HG03521 (cell line): ENCODE measurements around the gene UFC1.
A peak's percentile ranks its signal among the peaks of the same experiment; 100 is the strongest.

ENCODE experiments used
- ATAC-seq: cut with Tn5 transposase; IDR thresholded peaks from one replicate; pipeline ENCODE4 v1.9.1; 2021; ENCODE audit warnings: mild to moderate bottlenecking, moderate library complexity; ENCODE audit not compliant: unreplicated experiment

Gene UFC1

GRCh38 chr1:161168906-161169305 is 15.1 kb downstream of the UFC1 start:
- no peak for ATAC-seq

- no peak for ATAC-seq
Observed at GRCh38 chr1:161171191-161171590, 17.4 kb downstream of the UFC1 start.

GRCh38 chr1:161171696-161172095 is 17.9 kb downstream of the UFC1 start:
- no peak for ATAC-seq

- no peak for ATAC-seq
Observed at GRCh38 chr1:161172349-161172748, 18.6 kb downstream of the UFC1 start.

- ATAC-seq: no peak
Observed at GRCh38 chr1:161172776-161173376, 19.1 kb downstream of the UFC1 start.

GRCh38 chr1:161173711-161174110 is 19.9 kb downstream of the UFC1 start:
- no peak for ATAC-seq

GRCh38 chr1:161174911-161175310 is 21.1 kb downstream of the UFC1 start:
- ATAC-seq: no peak

GRCh38 chr1:161175771-161176453 is 22.1 kb downstream of the UFC1 start:
- ATAC-seq: no peak

- no peak for ATAC-seq
Observed at GRCh38 chr1:161176468-161177111, 22.8 kb downstream of the UFC1 start.

GRCh38 chr1:161177112-161177935 is 23.5 kb downstream of the UFC1 start, which contains the start of gene B4GALT3:
Gene B4GALT3 (minus strand): TSS chr1:161177507. CDS start chr1:161176060, 1,447 bp downstream.
- ATAC-seq: peak; percentile 78

- no peak for ATAC-seq
Observed at GRCh38 chr1:161177936-161178244, 24.1 kb downstream of the UFC1 start.

GRCh38 chr1:161179698-161180097 is 25.9 kb downstream of the UFC1 start:
- no peak for ATAC-seq

GRCh38 chr1:161180639-161181038 is 26.9 kb downstream of the UFC1 start:
- no peak for ATAC-seq

GRCh38 chr1:161182214-161182613 is 28.4 kb downstream of the UFC1 start:
- ATAC-seq: peak; percentile 47

- peak; percentile 52 for ATAC-seq
Observed at GRCh38 chr1:161185282-161185682, 31.5 kb downstream of the UFC1 start.

- ATAC-seq: peak; percentile 15
Observed at GRCh38 chr1:161185732-161186311, 32.0 kb downstream of the UFC1 start.

- no peak for ATAC-seq
Observed at GRCh38 chr1:161187311-161187710, 33.5 kb downstream of the UFC1 start.

GRCh38 chr1:161188381-161188780 is 34.6 kb downstream of the UFC1 start:
- ATAC-seq: no peak

GRCh38 chr1:161189036-161189435 is 35.3 kb downstream of the UFC1 start:
- no peak for ATAC-seq

- ATAC-seq: no peak
Observed at GRCh38 chr1:161190962-161191521, 37.3 kb downstream of the UFC1 start.

GRCh38 chr1:161191971-161192370 is 38.2 kb downstream of the UFC1 start:
- no peak for ATAC-seq
